Nephron progenitor cell (in vitro differentiated cells): Measurements from ENCODE around the gene DHX8.
A peak's percentile ranks its signal among the peaks of the same experiment; 100 is the strongest.

Source experiments
- DNase-seq: peaks from one replicate; pipeline ENCODE4 v3.0.0; 2021
- H3K27ac Mint-ChIP-seq: 2 replicates; pipeline ENCODE4 v1.8.0; 2021; ENCODE audit warnings: mild to moderate bottlenecking, moderate library complexity, mixed read lengths
- H3K27me3 Mint-ChIP-seq: 2 replicates; pipeline ENCODE4 v1.8.0; 2021; ENCODE audit warnings: mild to moderate bottlenecking, low read depth, mixed read lengths; ENCODE audit not compliant: poor library complexity
- H3K36me3 Mint-ChIP-seq: 2 replicates; pipeline ENCODE4 v1.8.0; 2021; ENCODE audit warnings: low read depth, mixed read lengths
- H3K4me1 Mint-ChIP-seq: 2 replicates; pipeline ENCODE4 v1.8.0; 2021; ENCODE audit warnings: mixed read lengths
- H3K4me3 Mint-ChIP-seq: 2 replicates; pipeline ENCODE4 v1.8.0; 2021; ENCODE audit warnings: mild to moderate bottlenecking, moderate library complexity, mixed read lengths
- H3K9me3 Mint-ChIP-seq: 2 replicates; pipeline ENCODE4 v1.8.0; 2021; ENCODE audit warnings: mild to moderate bottlenecking, moderate library complexity, mixed read lengths
- CTCF ChIP-seq: fragments of 200-600 bp; sonication (generic); IDR thresholded peaks from 2 replicates; pipeline ENCODE4 v1.5.0; 2021; ENCODE audit warnings: antibody characterized with exemption

Gene DHX8

GRCh38 chr17:43546319-43547188, 62.8 kb downstream of the DHX8 start, which contains the start of gene ETV4:
ETV4 (minus strand) TSS chr17:43546340; CDS start chr17:43545617, 723 bp downstream.
- H3K27ac Mint-ChIP-seq = peak within 1 kb of the TSS; percentile 83
- H3K9me3 Mint-ChIP-seq = no peaks in the 10 kb centered on the region
- peak; percentile 96 for DNase-seq
- H3K36me3 Mint-ChIP-seq = no peaks in the 10 kb centered on the region
- peaks cover 52% of the 10 kb centered on the region for H3K27me3 Mint-ChIP-seq
- peak within 1 kb of the TSS; percentile 92 for H3K4me3 Mint-ChIP-seq
- TF ChIP-seq CTCF = no peak
- peaks cover 72% of the 10 kb centered on the region for H3K4me1 Mint-ChIP-seq

GRCh38 chr17:43547189-43547550, 63.4 kb downstream of the DHX8 start:
- no peak for TF ChIP-seq CTCF
- Mint-ChIP-seq H3K4me1 (peaks cover 72% of the 10 kb centered on the region), H3K4me3 (peak overlapping the region; percentile 92)

GRCh38 chr17:43547659-43548256, 64.0 kb downstream of the DHX8 start:
- Mint-ChIP-seq H3K27me3 (peaks cover 60% of the 10 kb centered on the region), H3K36me3 (no peaks in the 10 kb centered on the region), H3K27ac (no peak overlapping the region), H3K4me3 (no peak overlapping the region), H3K9me3 (no peaks in the 10 kb centered on the region), H3K4me1 (peaks cover 72% of the 10 kb centered on the region)
- TF ChIP-seq CTCF = no peak
- DNase-seq = no peak

More at GRCh38 chr17:43547189-43547550, 63.4 kb downstream of the DHX8 start:
- Mint-ChIP-seq H3K27ac (no peak overlapping the region), H3K9me3 (no peaks in the 10 kb centered on the region), H3K27me3 (peaks cover 58% of the 10 kb centered on the region), H3K36me3 (no peaks in the 10 kb centered on the region)
- DNase-seq = no peak

- Mint-ChIP-seq H3K9me3 (no peaks in the 10 kb centered on the region), H3K36me3 (no peaks in the 10 kb centered on the region), H3K4me3 (no peak overlapping the region), H3K27ac (no peak overlapping the region), H3K27me3 (peaks cover 54% of the 10 kb centered on the region), H3K4me1 (peaks cover 69% of the 10 kb centered on the region)
- TF ChIP-seq CTCF = no peak
- DNase-seq = no peak
Measured at GRCh38 chr17:43548689-43549379, 65.1 kb downstream of the DHX8 start.

- Mint-ChIP-seq H3K27me3 (peaks cover 47% of the 10 kb centered on the region), H3K4me1 (peaks cover 69% of the 10 kb centered on the region), H3K9me3 (no peaks in the 10 kb centered on the region), H3K27ac (no peak overlapping the region), H3K4me3 (no peak overlapping the region), H3K36me3 (no peaks in the 10 kb centered on the region)
- no peak for DNase-seq
- TF ChIP-seq CTCF = no peak
Measured at GRCh38 chr17:43549496-43549895, 65.7 kb downstream of the DHX8 start.
